NCI-H526 (cell line): ENCODE measurements around the gene CCDC188.
"Not testable (repeated sequence)": the region's sequence is repeated elsewhere in the genome, so short reads cannot be mapped to it uniquely, and the experiment has no call there.

ENCODE experiments used
- DNase-seq, 2 experiments: peaks; one replicate each; lab custom pipeline; 2025; lab: John Stamatoyannopoulos, UW

The CCDC188 gene

GRCh38 chr22:20170170-20170569 is 19.3 kb upstream of the CCDC188 start:
- DNase-seq, result no peak

GRCh38 chr22:20169253-20169822 is 18.5 kb upstream of the CCDC188 start:
- no peak for DNase-seq

- no peak for DNase-seq
Measured at GRCh38 chr22:20167643-20168322, 16.9 kb upstream of the CCDC188 start.

- no peak for DNase-seq
Measured at GRCh38 chr22:20166703-20167102, 15.8 kb upstream of the CCDC188 start.

GRCh38 chr22:20165913-20166312 is 15.1 kb upstream of the CCDC188 start:
- no peak for DNase-seq

- no peak for DNase-seq
Measured at GRCh38 chr22:20165421-20165820, 14.6 kb upstream of the CCDC188 start.

- no peak for DNase-seq
Measured at GRCh38 chr22:20164863-20165262, 14.0 kb upstream of the CCDC188 start.

- no peak for DNase-seq
Measured at GRCh38 chr22:20160041-20160440, 9.2 kb upstream of the CCDC188 start.

- not testable (repeated sequence) for DNase-seq
Measured at GRCh38 chr22:20159531-20159930, 8.7 kb upstream of the CCDC188 start.

- DNase-seq, result peak in 1 of 2 experiments; percentile 27
Measured at GRCh38 chr22:20159076-20159475, 8.2 kb upstream of the CCDC188 start.

- DNase-seq, result no peak
Measured at GRCh38 chr22:20158391-20159036, 7.7 kb upstream of the CCDC188 start.

GRCh38 chr22:20157430-20158183 is 6.8 kb upstream of the CCDC188 start:
- DNase-seq, result no peak

GRCh38 chr22:20156611-20157429 is 6.0 kb upstream of the CCDC188 start:
- DNase-seq, result peak; percentile 38 to 75

- DNase-seq, result no peak
Measured at GRCh38 chr22:20156042-20156389, 5.2 kb upstream of the CCDC188 start.

- DNase-seq, result peak in 1 of 2 experiments; percentile 74
Measured at GRCh38 chr22:20155330-20156041, 4.6 kb upstream of the CCDC188 start.

- peak in 1 of 2 experiments; percentile 55 for DNase-seq
Measured at GRCh38 chr22:20154602-20155187, 3.8 kb upstream of the CCDC188 start.

GRCh38 chr22:20153945-20154344 is 3.1 kb upstream of the CCDC188 start:
- DNase-seq, result no peak

GRCh38 chr22:20152464-20152890 is 1.6 kb upstream of the CCDC188 start:
- DNase-seq, result no peak

- no peak for DNase-seq
Measured at GRCh38 chr22:20151276-20151588, 377 bp upstream of the CCDC188 start.

GRCh38 chr22:20149257-20150250 is 1.3 kb downstream of the CCDC188 start:
- no peak for DNase-seq
